Neuronal stem cell (in vitro differentiated cells): Measurements from ENCODE around the gene TMEM132A.
A peak's percentile ranks its signal among the peaks of the same experiment; 100 is the strongest.

Experiments used
- DNase-seq: peaks from one replicate; pipeline ENCODE4 v3.0.0-alpha.2; 2013; ENCODE audit warnings: low spot score
- H2AFZ ChIP-seq: one replicate; pipeline ENCODE4 v1.6.1; 2013; ENCODE audit warnings: mild to moderate bottlenecking, low read length, inconsistent platforms
- H2AK5ac ChIP-seq: 2 replicates; pipeline ENCODE4 v1.6.1; 2013; ENCODE audit warnings: low read depth, mild to moderate bottlenecking, inconsistent platforms, low read length, moderate library complexity, mixed read lengths
- H2BK120ac ChIP-seq: 2 replicates; pipeline ENCODE4 v1.6.1; 2013; ENCODE audit warnings: low read depth, mild to moderate bottlenecking, inconsistent platforms, low read length, moderate library complexity, mixed read lengths
- H2BK12ac ChIP-seq: one replicate; pipeline ENCODE4 v1.6.1; 2013; ENCODE audit warnings: low read length, inconsistent platforms
- H2BK15ac ChIP-seq: 2 replicates; pipeline ENCODE4 v1.6.1; 2013; ENCODE audit warnings: mild to moderate bottlenecking, low read length, inconsistent platforms, mixed read lengths
- H2BK5ac ChIP-seq: one replicate; pipeline ENCODE4 v1.6.1; 2013; ENCODE audit warnings: inconsistent platforms, mild to moderate bottlenecking, low read length, moderate library complexity
- H3K14ac ChIP-seq: one replicate; pipeline ENCODE4 v1.6.1; 2013; ENCODE audit warnings: low read length, inconsistent platforms
- H3K18ac ChIP-seq: 2 replicates; pipeline ENCODE4 v1.6.1; 2013; ENCODE audit warnings: low read length, inconsistent platforms
- H3K23ac ChIP-seq: 2 replicates; pipeline ENCODE4 v1.6.1; 2013; ENCODE audit warnings: low read depth, mild to moderate bottlenecking, mixed read lengths, low read length, inconsistent platforms; ENCODE audit not compliant: poor library complexity
- H3K27ac ChIP-seq: replicated peaks from 3 replicates; pipeline ENCODE4 v1.5.1; 2013; ENCODE audit warnings: low read length, inconsistent platforms
- H3K27me3 ChIP-seq, 3 experiments: 2 replicates each; pipeline ENCODE4 v1.6.1; 2013; ENCODE audit warnings: low read length in 3 of 3, mild to moderate bottlenecking in 2 of 3, inconsistent platforms in 1 of 3, low read depth in 1 of 3, mixed read lengths in 1 of 3, moderate library complexity in 1 of 3; ENCODE audit not compliant: control insufficient read depth in 3 of 3, insufficient read depth in 3 of 3
- H3K36me3 ChIP-seq, 2 donors: replicated peaks in 1 of 2; 2 replicates each; pipeline ENCODE4 v1.6.1; 2013; ENCODE audit warnings: low read length in 2 of 2; ENCODE audit not compliant: control insufficient read depth in 2 of 2, insufficient read depth in 2 of 2
- H3K4ac ChIP-seq: 2 replicates; pipeline ENCODE4 v1.6.1; 2013; ENCODE audit warnings: inconsistent platforms, mild to moderate bottlenecking, low read length, moderate library complexity
- H3K4me1 ChIP-seq, 2 donors: 1 replicate in 1 of 2; 2 replicates in 1 of 2; pipeline ENCODE4 v1.6.1; 2013; ENCODE audit warnings: low read length in 2 of 2, low read depth in 1 of 2; ENCODE audit not compliant: control insufficient read depth in 2 of 2, insufficient read depth in 1 of 2
- H3K4me2 ChIP-seq: one replicate; pipeline ENCODE4 v1.6.1; 2013; ENCODE audit warnings: mild to moderate bottlenecking, low read length, inconsistent platforms; ENCODE audit not compliant: insufficient read depth, poor library complexity, severe bottlenecking
- H3K4me3 ChIP-seq, 2 donors: 2 replicates each; pipeline ENCODE4 v1.5.1; 2013; ENCODE audit warnings: low read length in 2 of 2, mild to moderate bottlenecking in 2 of 2, inconsistent platforms in 1 of 2, moderate library complexity in 1 of 2
- H3K79me1 ChIP-seq: one replicate; pipeline ENCODE4 v1.6.1; 2013; ENCODE audit warnings: low read depth, mild to moderate bottlenecking, inconsistent platforms, low read length, moderate library complexity
- H3K9ac ChIP-seq: one replicate; pipeline ENCODE4 v1.6.1; 2013; ENCODE audit warnings: mild to moderate bottlenecking, low read depth, low read length, inconsistent platforms; ENCODE audit not compliant: poor library complexity
- H3K9me3 ChIP-seq, 2 donors: replicated peaks in 1 of 2; 2 replicates each; pipeline versions ENCODE3 to v1.6.1; 2013; ENCODE audit warnings: low read length in 2 of 2, mild to moderate bottlenecking in 2 of 2, inconsistent platforms in 1 of 2, low read depth in 1 of 2, mixed read lengths in 1 of 2, moderate library complexity in 1 of 2; ENCODE audit not compliant: control insufficient read depth in 2 of 2, insufficient read depth in 1 of 2
- H4K8ac ChIP-seq: one replicate; pipeline ENCODE4 v1.6.1; 2013; ENCODE audit warnings: low read depth, mild to moderate bottlenecking, inconsistent platforms, low read length, moderate library complexity
- H4K91ac ChIP-seq: one replicate; pipeline ENCODE4 v1.6.1; 2013; ENCODE audit warnings: low read length, low read depth, mild to moderate bottlenecking, inconsistent platforms; ENCODE audit not compliant: poor library complexity
- WGBS, 2 donors: extraction: QIAGEN DNeasy Blood & Tissue Kit; methylation state at CpG; one replicate each; pipeline ENCODE4 v1.1.7; 2013; ENCODE audit warnings: missing lambda C conversion rate in 2 of 2, mixed read lengths in 1 of 2; ENCODE audit not compliant: insufficient read length in 2 of 2, insufficient replicate concordance in 1 of 2; ENCODE audit errors: extremely low coverage in 2 of 2; 5-methylcytosine and 5-hydroxymethylcytosine counted together

TMEM132A gene

GRCh38 chr11:60910711-60911380, 13.4 kb upstream of the TMEM132A start:
- Histone ChIP-seq H3K18ac (no peak overlapping the region), H3K4me2 (no peak overlapping the region), H2BK15ac (no peak overlapping the region), H3K4me1 (peaks cover 17 to 25% of the 10 kb centered on the region in 2 donors), H2BK5ac (no peak overlapping the region), H2BK12ac (no peak overlapping the region), H3K36me3 (peaks cover 0 to 1% of the 10 kb centered on the region in 2 donors), H3K9me3 (no peaks in the 10 kb centered on the region), H3K4ac (no peak overlapping the region), H4K91ac (no peak overlapping the region), H3K27me3 (peaks cover 0 to 2% (median 0%) of the 10 kb centered on the region in 3 experiments), H2AFZ (no peak overlapping the region), H3K9ac (no peak overlapping the region), H4K8ac (no peak overlapping the region), H3K79me1 (peaks cover 5% of the 10 kb centered on the region), H3K4me3 (no peak overlapping the region), H3K27ac (no peak overlapping the region), H2BK120ac (no peak overlapping the region), H3K23ac (no peak overlapping the region), H2AK5ac (no peak overlapping the region), H3K14ac (no peak overlapping the region)
- DNase-seq, result no peak
- no CpG with 5 or more reads among the region's 5 CpGs for WGBS, 2 donors

DNA sequence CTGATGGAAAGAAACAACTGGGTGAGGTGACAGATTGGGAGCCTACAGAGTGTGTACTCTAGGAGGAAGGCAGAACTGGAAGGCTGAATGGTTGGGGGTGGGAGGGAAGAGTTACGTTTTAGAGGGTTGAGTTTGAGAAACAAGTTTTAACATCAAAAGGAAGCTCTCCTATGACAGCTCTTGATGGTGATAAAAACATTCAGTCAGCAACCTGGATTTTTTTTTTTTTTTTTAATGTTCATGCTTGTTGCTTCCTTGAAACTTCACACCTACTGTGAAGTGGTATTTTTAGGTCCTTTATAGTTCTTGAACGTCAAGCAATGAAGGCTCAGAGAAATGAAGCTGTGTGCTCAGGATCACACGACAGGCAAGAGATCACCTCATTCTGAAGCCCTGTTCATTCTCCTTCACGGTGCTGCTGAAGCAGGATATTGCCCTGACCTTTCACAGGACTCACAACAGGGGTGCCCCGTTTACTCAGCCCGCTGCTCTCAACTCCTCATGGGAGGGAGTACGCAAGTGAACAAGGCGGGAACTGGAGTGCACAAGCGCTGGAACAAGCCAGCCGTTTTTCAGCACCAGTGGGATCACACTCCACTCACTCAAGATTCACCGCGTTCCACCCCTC, 11.9 kb upstream of the TMEM132A start:
- no peaks in the 10 kb centered on the region for H3K9me3 ChIP-seq
- 100% methylated on average over 1 of the region's 12 CpGs; no CpG with 5 or more reads in 1 of the 2 donors for WGBS, 2 donors
- peak overlapping the region; percentile 1 for H4K91ac ChIP-seq
- no peak overlapping the region for H3K9ac ChIP-seq
- H3K4me2 ChIP-seq, result no peak overlapping the region
- H3K14ac ChIP-seq, result no peak overlapping the region
- no peak for DNase-seq
- no peak overlapping the region for H2BK5ac ChIP-seq
- peaks cover 0 to 15% of the 10 kb centered on the region in 2 donors for H3K36me3 ChIP-seq
- H2AFZ ChIP-seq, result peak overlapping the region; percentile 97
- H3K79me1 ChIP-seq, result peaks cover 7% of the 10 kb centered on the region
- peaks cover 0 to 2% (median 0%) of the 10 kb centered on the region in 3 experiments for H3K27me3 ChIP-seq
- H3K18ac ChIP-seq, result peak overlapping the region; percentile 8
- no peak overlapping the region for H3K4ac ChIP-seq
- H2BK120ac ChIP-seq, result no peak overlapping the region
- H3K4me1 ChIP-seq, result peaks cover 21 to 22% of the 10 kb centered on the region in 2 donors
- peak overlapping the region; percentile 38 for H2AK5ac ChIP-seq
- H3K23ac ChIP-seq, result no peak overlapping the region
- H3K27ac ChIP-seq, result peak overlapping the region; percentile 99
- H2BK15ac ChIP-seq, result no peak overlapping the region
- H3K4me3 ChIP-seq, result peak overlapping the region in 1 of 2 donors; percentile 82
- H4K8ac ChIP-seq, result peak overlapping the region; percentile 24
- peak overlapping the region; percentile 0 for H2BK12ac ChIP-seq

DNA sequence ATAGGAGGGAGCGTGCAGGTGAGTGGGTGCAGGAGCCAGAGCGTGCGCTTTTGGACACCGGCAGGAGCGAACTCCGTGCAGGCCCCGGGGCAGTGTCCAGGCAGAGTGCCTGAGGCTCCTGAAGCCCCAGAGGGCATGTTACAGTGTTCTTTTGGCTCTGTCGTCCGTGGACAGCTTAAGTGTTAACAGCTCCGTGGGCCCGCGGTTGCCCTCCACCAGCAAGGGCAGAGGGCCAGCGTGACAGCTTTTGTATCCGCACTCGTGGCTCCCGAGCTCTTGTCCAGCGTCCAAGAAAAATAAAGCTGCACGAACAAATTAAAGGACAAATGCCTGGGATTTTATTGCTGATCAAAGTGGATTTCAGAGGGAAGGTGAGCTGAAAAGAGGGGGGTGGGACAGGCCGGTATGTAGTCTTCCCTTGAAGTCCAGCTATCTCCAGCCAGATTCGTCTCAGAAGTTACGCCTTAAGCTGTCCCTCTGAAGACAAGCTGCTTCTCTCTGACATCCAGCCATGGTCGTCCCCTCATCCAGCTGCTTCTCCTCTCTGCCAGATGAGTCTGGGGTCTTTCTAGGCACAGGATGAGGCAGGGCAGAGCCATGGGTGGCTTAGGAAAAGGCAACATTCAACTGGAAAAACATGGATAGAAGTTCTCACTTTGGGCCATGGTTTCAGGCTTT, 11.3 kb upstream of the TMEM132A start:
- peak overlapping the region; percentile 11 for H3K18ac ChIP-seq
- no CpG with 5 or more reads among the region's 22 CpGs for WGBS, 2 donors
- no peak for DNase-seq
- no peak overlapping the region for H3K4ac ChIP-seq
- peaks cover 0 to 2% (median 0%) of the 10 kb centered on the region in 3 experiments for H3K27me3 ChIP-seq
- H4K91ac ChIP-seq, result peak overlapping the region; percentile 1
- peak overlapping the region; percentile 19 for H3K4me2 ChIP-seq
- H2BK120ac ChIP-seq, result no peak overlapping the region
- no peak overlapping the region for H2BK15ac ChIP-seq
- H3K36me3 ChIP-seq, result peaks cover 0 to 21% of the 10 kb centered on the region in 2 donors
- peaks cover 21 to 22% of the 10 kb centered on the region in 2 donors for H3K4me1 ChIP-seq
- no peaks in the 10 kb centered on the region for H3K9me3 ChIP-seq
- peak overlapping the region; percentile 0 for H2BK12ac ChIP-seq
- peak overlapping the region; percentile 97 for H2AFZ ChIP-seq
- H3K27ac ChIP-seq, result peak overlapping the region; percentile 99
- no peak overlapping the region for H3K23ac ChIP-seq
- no peak overlapping the region for H3K14ac ChIP-seq
- H3K9ac ChIP-seq, result no peak overlapping the region
- H3K4me3 ChIP-seq, result peak overlapping the region in 1 of 2 donors; percentile 82
- H3K79me1 ChIP-seq, result peaks cover 7% of the 10 kb centered on the region
- H2AK5ac ChIP-seq, result peak overlapping the region; percentile 38
- H2BK5ac ChIP-seq, result no peak overlapping the region
- peak overlapping the region; percentile 24 for H4K8ac ChIP-seq
